ENCODE results near the gene C1orf74. TPM values are rescaled to one million over a fixed set of nuclear protein-coding genes. Genes with fewer than 3 reads are reported as not detected.
"Not testable (repeated sequence)": the region's sequence is repeated elsewhere in the genome, so short reads cannot be mapped to it uniquely, and the experiment has no call there.

C1orf74 gene
- total RNA-seq, 3 donors from 2014 or later, result 1.6 to 2.1 (median 1.7) TPM

GRCh38 chr1:209793711-209794110 lies 9.4 kb upstream of the C1orf74 start:
- H3K4me1 Mint-ChIP-seq (ENCODE audit: low read depth); H3K36me3 Mint-ChIP-seq (ENCODE audit: insufficient read depth); DNase-seq; H3K4me3 Mint-ChIP-seq; ATAC-seq; H3K9me3 Mint-ChIP-seq: not testable (repeated sequence)
- peaks cover 30% of the 10 kb centered on the region for H3K27me3 Mint-ChIP-seq (ENCODE audit: low read depth)

GRCh38 chr1:209791920-209792319 lies 7.6 kb upstream of the C1orf74 start:
- peaks cover 39% of the 10 kb centered on the region for H3K27me3 Mint-ChIP-seq (ENCODE audit: low read depth)
- H3K9me3 Mint-ChIP-seq, result peaks cover 3% of the 10 kb centered on the region
- ATAC-seq (no peak), DNase-seq (no peak)
- no peaks in the 10 kb centered on the region for H3K36me3 Mint-ChIP-seq (ENCODE audit: insufficient read depth)
- no peak overlapping the region for H3K4me3 Mint-ChIP-seq
- no peaks in the 10 kb centered on the region for H3K4me1 Mint-ChIP-seq (ENCODE audit: low read depth)

GRCh38 chr1:209790286-209791193 lies 6.2 kb upstream of the C1orf74 start:
- Mint-ChIP-seq H3K36me3 (ENCODE audit: insufficient read depth) (no peaks in the 10 kb centered on the region), H3K9me3 (peaks cover 3% of the 10 kb centered on the region), H3K4me3 (no peak overlapping the region), H3K27me3 (ENCODE audit: low read depth) (peaks cover 38% of the 10 kb centered on the region), H3K4me1 (ENCODE audit: low read depth) (no peaks in the 10 kb centered on the region)
- DNase-seq (no peak), ATAC-seq (no peak)

GRCh38 chr1:209789245-209789644 lies 4.9 kb upstream of the C1orf74 start:
- ATAC-seq (no peak), DNase-seq (no peak)
- Mint-ChIP-seq H3K27me3 (ENCODE audit: low read depth) (peaks cover 27% of the 10 kb centered on the region), H3K36me3 (ENCODE audit: insufficient read depth) (peaks cover 2% of the 10 kb centered on the region), H3K4me3 (no peak overlapping the region), H3K4me1 (ENCODE audit: low read depth) (peaks cover 11% of the 10 kb centered on the region), H3K9me3 (peaks cover 3% of the 10 kb centered on the region)

- peaks cover 20% of the 10 kb centered on the region for H3K27me3 Mint-ChIP-seq (ENCODE audit: low read depth)
- H3K4me1 Mint-ChIP-seq (ENCODE audit: low read depth), result peaks cover 24% of the 10 kb centered on the region
- H3K36me3 Mint-ChIP-seq (ENCODE audit: insufficient read depth), result peaks cover 3% of the 10 kb centered on the region
- no peaks in the 10 kb centered on the region for H3K9me3 Mint-ChIP-seq
- H3K4me3 Mint-ChIP-seq, result no peak overlapping the region
- DNase-seq (no peak), ATAC-seq (no peak)
These were observed 3.2 kb upstream of the C1orf74 start for GRCh38 chr1:209787551-209787950.

GRCh38 chr1:209786146-209786545 lies 1.8 kb upstream of the C1orf74 start:
- Mint-ChIP-seq H3K27me3 (ENCODE audit: low read depth) (peaks cover 15% of the 10 kb centered on the region), H3K4me3 (no peak overlapping the region), H3K4me1 (ENCODE audit: low read depth) (peaks cover 26% of the 10 kb centered on the region), H3K36me3 (ENCODE audit: insufficient read depth) (peaks cover 10% of the 10 kb centered on the region), H3K9me3 (no peaks in the 10 kb centered on the region)
- ATAC-seq (no peak), DNase-seq (no peak)

- peaks cover 26% of the 10 kb centered on the region for H3K4me1 Mint-ChIP-seq (ENCODE audit: low read depth)
These were observed 1.2 kb upstream of the C1orf74 start for GRCh38 chr1:209785592-209785991.

GRCh38 chr1:209783386-209783785 lies 973 bp downstream of the C1orf74 start:
- H3K36me3 Mint-ChIP-seq (ENCODE audit: insufficient read depth), result peaks cover 25% of the 10 kb centered on the region
- DNase-seq (no peak), ATAC-seq (no peak)
- H3K4me3 Mint-ChIP-seq, result peak overlapping the region; percentile 96
- peaks cover 7% of the 10 kb centered on the region for H3K27me3 Mint-ChIP-seq (ENCODE audit: low read depth)
- peaks cover 29% of the 10 kb centered on the region for H3K4me1 Mint-ChIP-seq (ENCODE audit: low read depth)
- no peaks in the 10 kb centered on the region for H3K9me3 Mint-ChIP-seq

More at GRCh38 chr1:209785592-209785991, 1.2 kb upstream of the C1orf74 start:
- Mint-ChIP-seq H3K4me3 (no peak overlapping the region), H3K36me3 (ENCODE audit: insufficient read depth) (peaks cover 10% of the 10 kb centered on the region), H3K9me3 (no peaks in the 10 kb centered on the region), H3K27me3 (ENCODE audit: low read depth) (peaks cover 12% of the 10 kb centered on the region)
- ATAC-seq, result no peak
- DNase-seq, result no peak

GRCh38 chr1:209780268-209780667 lies 4.1 kb downstream of the C1orf74 start:
- Mint-ChIP-seq H3K9me3 (no peaks in the 10 kb centered on the region), H3K36me3 (ENCODE audit: insufficient read depth) (peaks cover 49% of the 10 kb centered on the region), H3K4me1 (ENCODE audit: low read depth) (peaks cover 32% of the 10 kb centered on the region), H3K4me3 (no peak overlapping the region), H3K27me3 (ENCODE audit: low read depth) (no peaks in the 10 kb centered on the region)
- no peak for DNase-seq
- ATAC-seq, result no peak

GRCh38 chr1:209778102-209778501 lies 6.3 kb downstream of the C1orf74 start:
- no peak for ATAC-seq
- H3K4me3 Mint-ChIP-seq, result no peak overlapping the region
- peaks cover 13% of the 10 kb centered on the region for H3K4me1 Mint-ChIP-seq (ENCODE audit: low read depth)
- DNase-seq, result no peak
- peaks cover 64% of the 10 kb centered on the region for H3K36me3 Mint-ChIP-seq (ENCODE audit: insufficient read depth)
- H3K9me3 Mint-ChIP-seq, result no peaks in the 10 kb centered on the region
- no peaks in the 10 kb centered on the region for H3K27me3 Mint-ChIP-seq (ENCODE audit: low read depth)

- Mint-ChIP-seq H3K4me1 (ENCODE audit: low read depth) (peaks cover 10% of the 10 kb centered on the region), H3K27me3 (ENCODE audit: low read depth) (no peaks in the 10 kb centered on the region), H3K4me3 (no peak overlapping the region), H3K9me3 (no peaks in the 10 kb centered on the region), H3K36me3 (ENCODE audit: insufficient read depth) (peaks cover 66% of the 10 kb centered on the region)
- ATAC-seq (no peak), DNase-seq (no peak)
These were observed 6.8 kb downstream of the C1orf74 start for GRCh38 chr1:209777587-209777986.

- no peaks in the 10 kb centered on the region for H3K9me3 Mint-ChIP-seq
- no peak overlapping the region for H3K4me3 Mint-ChIP-seq
- ATAC-seq (no peak), DNase-seq (no peak)
- peaks cover 60% of the 10 kb centered on the region for H3K36me3 Mint-ChIP-seq (ENCODE audit: insufficient read depth)
- no peaks in the 10 kb centered on the region for H3K27me3 Mint-ChIP-seq (ENCODE audit: low read depth)
- peaks cover 7% of the 10 kb centered on the region for H3K4me1 Mint-ChIP-seq (ENCODE audit: low read depth)
These were observed 8.7 kb downstream of the C1orf74 start for GRCh38 chr1:209775678-209776077.

- H3K36me3 Mint-ChIP-seq (ENCODE audit: insufficient read depth), result peaks cover 55% of the 10 kb centered on the region
- H3K27me3 Mint-ChIP-seq (ENCODE audit: low read depth), result no peaks in the 10 kb centered on the region
- H3K4me1 Mint-ChIP-seq (ENCODE audit: low read depth), result peaks cover 7% of the 10 kb centered on the region
- H3K9me3 Mint-ChIP-seq, result no peaks in the 10 kb centered on the region
- no peak overlapping the region for H3K4me3 Mint-ChIP-seq
- DNase-seq, result no peak
- ATAC-seq, result no peak
These were observed 9.8 kb downstream of the C1orf74 start for GRCh38 chr1:209774592-209774991.

- Mint-ChIP-seq H3K9me3 (no peaks in the 10 kb centered on the region), H3K4me3 (no peak overlapping the region), H3K36me3 (ENCODE audit: insufficient read depth) (peaks cover 38% of the 10 kb centered on the region), H3K27me3 (ENCODE audit: low read depth) (no peaks in the 10 kb centered on the region), H3K4me1 (ENCODE audit: low read depth) (peaks cover 29% of the 10 kb centered on the region)
- ATAC-seq (no peak), DNase-seq (no peak)
These were observed 12.2 kb downstream of the C1orf74 start for GRCh38 chr1:209772126-209772525.

Data from activated T-cell treated with anti-CD3 and anti-CD28 coated beads, Interleukin-2, amount 50 U/mL, for 4 hours (primary cell).